ENCODE data around the gene SLC16A3. TPM values are rescaled to one million over a fixed set of nuclear protein-coding genes. Genes with fewer than 3 reads are reported as not detected.

Gene SLC16A3
- total and polyA plus RNA-seq, 2 experiments from 2014 or later: 3.5 to 10.6 TPM

GRCh38 chr17:82281076-82281475 lies 52.2 kb downstream of the SLC16A3 start:
- Mint-ChIP-seq H3K27me3 (ENCODE audit: insufficient read depth, low read depth, poor library complexity) (peaks cover 16% of the 10 kb centered on the region), H3K4me3 (no peak overlapping the region), H3K27ac (no peak overlapping the region), H3K4me1 (peaks cover 29% of the 10 kb centered on the region), H3K9me3 (no peaks in the 10 kb centered on the region), H3K36me3 (ENCODE audit: low read depth) (no peaks in the 10 kb centered on the region)
- Histone ChIP-seq H3K4me3 (no peak overlapping the region), H2AFZ (no peak overlapping the region), H3K4me1 (ENCODE audit: insufficient read depth) (peaks cover 4% of the 10 kb centered on the region; the same call in 1 of the 2 replicates), H3F3A (replicated peaks; ENCODE audit: low read depth) (0 out of 2 replicates have a peak, but pooled peaks cover 14% of the 10 kb centered on the region), H3K27ac (ENCODE audit: low read depth) (no peak overlapping the region), H4K20me1 (replicated peaks; ENCODE audit: insufficient read depth) (peaks cover 5% of the 10 kb centered on the region; the same call in 1 of the 2 replicates), H3K27me3 (ENCODE audit: insufficient read depth) (no peaks in the 10 kb centered on the region), H3K9me2 (ENCODE audit: insufficient read depth) (no peaks in the 10 kb centered on the region), H3K79me2 (replicated peaks; ENCODE audit: insufficient read depth) (no peaks in the 10 kb centered on the region), H3K36me3 (ENCODE audit: insufficient read depth) (no peaks in the 10 kb centered on the region), H3K4me2 (no peak overlapping the region)
- ATAC-seq: no peak
- no peak for DNase-seq (ENCODE audit: low spot score)
- TF ChIP-seq ZNF331 (CRISPR knock-in tag; IDR thresholded peaks at IDR 0.05; ENCODE audit: low read depth) (no peak), CTCF (conservative IDR thresholded peaks at IDR 0.05; ENCODE audit: low read depth in 2 of 2) (no peak), EZH2phosphoT487 (IDR thresholded peaks at IDR 0.05; ENCODE audit: unreplicated experiment) (no peak), STAT1 (IDR thresholded peaks at IDR 0.05; ENCODE audit: unreplicated experiment) (no peak), ZNF462 (CRISPR knock-in tag; IDR thresholded peaks at IDR 0.05) (no peak), JUNB (IDR thresholded peaks at IDR 0.05; ENCODE audit: unreplicated experiment) (no peak), ETS1 (IDR thresholded peaks at IDR 0.05) (no peak), REST (IDR thresholded peaks at IDR 0.05; ENCODE audit: unreplicated experiment) (no peak)

All from GM23338 (cell line).